ENCODE results near the gene ADGRA3. TPM values are rescaled to one million over a fixed set of nuclear protein-coding genes. Genes with fewer than 3 reads are reported as not detected.
"Not testable (repeated sequence)": the region's sequence is repeated elsewhere in the genome, so short reads cannot be mapped to it uniquely, and the experiment has no call there.

ADGRA3 gene
- polyA plus RNA-seq, 4 donors: 49.4 to 55.9 (median 54.6) TPM

- no peak for DNase-seq (ENCODE audit: low read depth in 4 of 4, low spot score in 2 of 4)
Observed at GRCh38 chr4:22482250-22483127, 33.4 kb downstream of the ADGRA3 start.

- DNase-seq (ENCODE audit: low read depth in 4 of 4, low spot score in 2 of 4): no peak
Observed at GRCh38 chr4:22480675-22481327, 35.1 kb downstream of the ADGRA3 start.

DNA sequence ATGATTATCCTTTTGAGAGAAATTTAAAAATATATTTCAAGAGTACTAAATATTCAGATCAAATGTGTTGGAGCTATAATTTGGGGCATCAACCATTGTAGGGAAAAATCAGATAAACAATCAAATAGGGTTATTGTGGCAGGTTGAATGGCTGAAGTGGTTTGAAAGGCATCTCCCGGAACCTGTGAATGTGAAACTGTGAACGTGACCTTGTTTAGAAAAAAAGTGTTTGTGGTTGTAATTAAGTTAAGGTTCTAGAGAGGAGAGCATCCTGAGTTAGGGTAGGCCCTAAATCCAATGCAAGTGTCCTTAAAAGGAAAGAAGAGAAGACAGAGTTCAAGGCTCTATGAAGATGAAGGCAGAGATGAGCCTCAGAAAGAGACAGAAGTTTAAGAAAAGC, 37.4 kb downstream of the ADGRA3 start:
- DNase-seq (ENCODE audit: low read depth in 4 of 4, low spot score in 2 of 4): no peak

DNA sequence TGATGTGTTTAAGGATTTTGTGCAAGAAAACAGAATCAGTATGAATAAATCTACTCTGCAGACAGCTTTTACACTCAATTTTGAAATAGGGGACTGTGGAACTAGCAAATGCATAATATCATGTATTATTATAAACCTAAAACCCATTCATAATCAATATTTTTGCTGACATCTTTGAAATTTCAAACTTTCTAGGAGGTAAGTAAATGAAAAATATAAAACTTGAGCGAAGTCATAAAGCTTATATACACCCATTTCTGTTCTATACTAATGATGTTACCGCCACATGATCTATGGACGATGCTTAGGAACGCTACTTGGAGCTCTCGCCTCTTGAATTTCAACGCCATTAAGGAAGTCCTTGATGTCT, 38.1 kb downstream of the ADGRA3 start:
- no peak for DNase-seq (ENCODE audit: low read depth in 4 of 4, low spot score in 2 of 4)

GRCh38 chr4:22477136-22477812, 38.6 kb downstream of the ADGRA3 start:
- DNase-seq (ENCODE audit: low read depth in 4 of 4, low spot score in 2 of 4): no peak

DNA sequence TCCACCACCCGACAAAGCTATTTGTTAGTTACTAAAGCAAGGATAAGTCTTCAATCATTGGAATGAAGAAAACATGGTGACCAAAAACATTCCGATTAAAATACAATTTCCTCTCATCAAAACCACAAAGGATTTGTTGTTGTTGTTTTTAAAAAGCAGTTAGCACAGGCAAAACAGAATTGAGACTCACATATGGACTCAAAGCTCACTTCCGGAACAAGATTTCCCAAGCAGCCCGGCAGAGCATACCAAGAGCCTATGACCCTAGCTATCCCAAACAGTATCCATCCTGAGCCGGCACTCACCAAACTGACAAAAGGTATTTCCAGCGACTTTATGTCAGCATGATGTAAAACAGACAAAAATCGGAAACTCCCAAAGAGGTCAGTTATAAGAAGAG, 39.9 kb downstream of the ADGRA3 start:
- DNase-seq (ENCODE audit: low read depth in 4 of 4, low spot score in 2 of 4): no peak

- not testable (repeated sequence) for DNase-seq (ENCODE audit: low read depth in 4 of 4, low spot score in 2 of 4)
Observed at GRCh38 chr4:22475311-22475646, 40.6 kb downstream of the ADGRA3 start.

GRCh38 chr4:22474636-22475310, 41.1 kb downstream of the ADGRA3 start:
- no peak for DNase-seq (ENCODE audit: low read depth in 4 of 4, low spot score in 2 of 4)

DNA sequence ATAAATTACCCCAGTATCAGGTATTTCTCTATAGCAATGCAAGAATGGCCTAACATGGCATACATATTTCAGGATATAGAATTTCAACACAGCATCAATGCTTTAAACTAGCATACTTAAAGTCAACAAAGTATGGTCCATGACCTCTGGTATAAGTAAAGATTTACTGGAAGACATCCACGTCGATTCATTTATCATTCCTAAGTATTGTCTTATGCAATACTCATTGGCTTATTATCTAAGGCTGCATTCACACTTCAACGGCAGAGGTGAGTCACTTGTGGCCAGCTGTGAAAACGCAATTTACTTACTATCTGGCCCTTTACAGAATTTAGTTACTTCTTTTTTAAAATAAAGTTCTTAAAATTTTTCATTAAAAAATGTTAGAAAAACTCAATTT, 42.6 kb downstream of the ADGRA3 start:
- no peak for DNase-seq (ENCODE audit: low read depth in 4 of 4, low spot score in 2 of 4)

DNA sequence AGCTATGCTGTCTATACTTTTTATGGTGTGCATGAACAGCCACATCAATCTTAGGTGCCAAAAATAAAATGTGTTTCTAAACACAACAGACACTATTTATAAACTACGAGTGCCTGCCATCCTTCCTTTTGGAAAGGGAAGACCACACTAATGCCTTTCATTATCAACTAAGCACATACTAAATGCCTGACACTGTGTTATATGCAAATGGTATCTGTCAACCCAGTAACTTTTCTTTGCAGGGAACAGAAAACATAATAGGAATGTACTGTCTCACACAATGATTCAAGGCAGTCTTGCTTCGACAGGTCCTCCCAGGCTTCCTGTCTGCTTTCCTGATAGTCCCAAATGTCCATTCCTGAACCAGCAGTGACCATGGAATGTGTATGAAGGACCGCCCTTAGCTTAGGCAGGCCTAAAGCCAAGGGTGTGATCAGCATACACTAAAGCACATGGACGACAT, 43.8 kb downstream of the ADGRA3 start:
- DNase-seq (ENCODE audit: low read depth in 4 of 4, low spot score in 2 of 4): no peak

DNA sequence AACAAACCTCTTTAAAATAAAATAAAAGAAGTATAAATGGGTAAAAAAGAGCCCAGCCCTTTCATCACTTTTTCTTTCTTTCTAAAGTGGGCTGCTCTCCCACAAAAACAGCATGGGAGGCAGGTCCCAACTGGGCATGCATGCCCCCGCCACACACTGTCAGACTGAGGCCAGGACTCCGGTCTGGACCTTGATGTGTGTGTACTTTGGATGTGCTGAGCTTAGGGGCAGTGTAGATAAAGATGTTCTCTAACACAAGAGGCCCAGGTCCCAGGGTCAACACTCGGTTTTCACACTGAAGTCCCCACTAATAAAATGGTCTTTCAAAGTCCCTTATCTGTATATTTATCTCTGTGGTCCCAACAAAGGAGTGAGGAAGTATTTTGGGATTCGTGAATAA, 44.4 kb downstream of the ADGRA3 start:
- no peak for DNase-seq (ENCODE audit: low read depth in 4 of 4, low spot score in 2 of 4)

DNA sequence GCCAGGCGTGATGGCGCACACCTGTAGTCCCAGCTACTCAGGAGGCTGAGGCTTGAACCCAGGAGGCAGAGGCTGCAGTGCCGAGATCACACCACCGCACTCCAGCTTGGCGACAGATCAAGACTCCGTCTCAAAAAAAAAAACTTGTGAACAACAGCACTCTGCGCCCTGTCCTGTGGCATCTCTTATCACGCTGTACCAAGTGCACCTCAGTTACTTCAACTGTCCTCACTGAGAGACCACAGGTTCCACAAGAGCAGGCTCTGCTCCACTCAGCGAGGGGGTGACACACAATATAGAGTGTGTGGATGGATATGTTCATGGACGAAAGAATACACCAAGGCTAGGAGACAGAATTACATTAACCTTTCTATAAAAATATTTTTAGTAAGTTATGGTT, 49.3 kb downstream of the ADGRA3 start:
- no peak for DNase-seq (ENCODE audit: low read depth in 4 of 4, low spot score in 2 of 4)

- DNase-seq (ENCODE audit: low read depth in 4 of 4, low spot score in 2 of 4): no peak
Observed at GRCh38 chr4:22465996-22466395, 49.9 kb downstream of the ADGRA3 start.

DNA sequence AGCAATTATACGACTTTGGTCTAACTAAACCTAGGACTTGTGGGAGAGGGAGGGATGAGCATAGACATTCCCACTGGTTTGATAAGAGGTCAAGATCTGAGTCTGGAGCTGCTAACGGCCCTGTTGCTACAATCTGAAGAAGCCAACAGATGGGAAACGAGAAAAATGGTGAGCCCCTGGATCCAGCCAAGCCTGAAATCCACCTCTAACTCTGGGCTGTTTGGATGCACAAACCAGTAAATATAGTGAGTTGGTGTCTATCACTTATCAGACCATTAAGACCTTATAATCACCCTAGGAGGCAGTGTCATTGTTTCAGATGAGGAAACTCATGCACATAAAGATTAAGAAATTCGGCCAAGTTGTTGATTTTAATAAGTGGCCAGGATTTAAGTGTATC, 50.5 kb downstream of the ADGRA3 start:
- no peak for DNase-seq (ENCODE audit: low read depth in 4 of 4, low spot score in 2 of 4)

GRCh38 chr4:22463179-22463578, 52.7 kb downstream of the ADGRA3 start:
- DNase-seq (ENCODE audit: low read depth in 4 of 4, low spot score in 2 of 4): no peak

DNA sequence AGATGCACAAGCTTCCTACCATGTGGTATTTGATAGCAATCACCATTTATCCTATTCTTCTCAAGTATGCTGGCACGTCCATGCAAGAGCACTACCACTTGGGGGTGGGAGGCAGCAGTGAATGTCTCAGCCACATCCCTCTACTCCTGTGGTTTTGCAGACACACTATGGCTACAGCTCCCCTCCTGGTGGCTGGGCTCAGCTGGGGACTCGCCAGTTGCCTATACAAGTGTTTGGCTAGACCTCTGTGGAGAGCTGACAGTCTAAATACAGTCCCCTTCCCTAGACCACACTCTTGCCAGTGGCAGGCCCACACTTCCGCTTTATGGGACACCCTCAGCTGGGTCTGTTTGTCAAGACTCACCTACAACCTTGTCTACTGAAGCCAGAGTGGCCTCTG, 53.2 kb downstream of the ADGRA3 start:
- DNase-seq (ENCODE audit: low read depth in 4 of 4, low spot score in 2 of 4): no peak

GRCh38 chr4:22460266-22460665, 55.6 kb downstream of the ADGRA3 start:
- no peak for DNase-seq (ENCODE audit: low read depth in 4 of 4, low spot score in 2 of 4)

DNA sequence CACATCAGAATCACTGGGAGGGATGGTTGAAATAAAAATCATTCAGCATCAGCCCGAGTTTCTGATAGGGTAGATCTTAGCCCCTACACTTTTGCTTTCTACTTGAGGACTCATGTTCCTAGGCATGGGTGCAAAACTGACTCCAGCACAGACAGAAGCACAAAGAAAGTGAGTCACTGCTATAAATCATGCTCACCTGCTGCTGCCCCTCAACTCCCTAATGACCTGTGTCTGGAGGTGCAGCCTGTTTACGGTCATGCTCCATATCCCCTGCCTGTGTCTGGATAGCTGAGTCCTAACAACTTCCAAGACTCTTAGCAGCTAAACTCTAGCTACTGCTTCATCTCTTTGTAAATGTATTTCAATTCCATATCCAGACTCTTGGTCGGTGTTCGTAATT, 57.8 kb downstream of the ADGRA3 start:
- DNase-seq (ENCODE audit: low read depth in 4 of 4, low spot score in 2 of 4): peak in 3 of 4 donors; percentile 16 to 38 (median 31)

- DNase-seq (ENCODE audit: low read depth in 4 of 4, low spot score in 2 of 4): no peak
Observed at GRCh38 chr4:22457348-22457747, 58.5 kb downstream of the ADGRA3 start.

- DNase-seq (ENCODE audit: low read depth in 4 of 4, low spot score in 2 of 4): no peak
Observed at GRCh38 chr4:22456291-22456690, 59.6 kb downstream of the ADGRA3 start.

DNA sequence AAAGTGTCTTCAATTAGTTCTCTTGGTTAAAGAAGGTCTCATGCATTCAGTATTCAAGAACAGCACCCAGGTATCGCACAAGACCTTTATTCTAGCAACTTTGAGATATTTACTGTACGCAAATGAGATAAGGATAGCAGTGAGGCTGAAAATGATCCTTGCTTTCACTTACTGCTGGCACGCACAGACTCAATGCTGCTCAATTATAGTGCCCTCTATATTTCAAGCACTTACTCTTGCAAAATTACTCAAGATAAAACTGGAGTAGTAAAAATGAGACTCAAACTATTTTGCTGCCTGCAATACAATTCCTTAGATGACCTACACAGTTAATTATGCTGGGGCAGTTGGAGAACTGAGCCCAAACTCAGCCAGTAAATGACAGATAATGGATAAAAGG, 60.9 kb downstream of the ADGRA3 start:
- no peak for DNase-seq (ENCODE audit: low read depth in 4 of 4, low spot score in 2 of 4)

Data from left renal cortex interstitium (tissue), 4 donors.